Measurements from ENCODE around the gene ERMAP. TPM values are rescaled to one million over a fixed set of nuclear protein-coding genes. Genes with fewer than 3 reads are reported as not detected.

ERMAP gene
- total and polyA plus RNA-seq, 2 experiments from 2014 or later = 1.2 to 2.2 TPM

DNA sequence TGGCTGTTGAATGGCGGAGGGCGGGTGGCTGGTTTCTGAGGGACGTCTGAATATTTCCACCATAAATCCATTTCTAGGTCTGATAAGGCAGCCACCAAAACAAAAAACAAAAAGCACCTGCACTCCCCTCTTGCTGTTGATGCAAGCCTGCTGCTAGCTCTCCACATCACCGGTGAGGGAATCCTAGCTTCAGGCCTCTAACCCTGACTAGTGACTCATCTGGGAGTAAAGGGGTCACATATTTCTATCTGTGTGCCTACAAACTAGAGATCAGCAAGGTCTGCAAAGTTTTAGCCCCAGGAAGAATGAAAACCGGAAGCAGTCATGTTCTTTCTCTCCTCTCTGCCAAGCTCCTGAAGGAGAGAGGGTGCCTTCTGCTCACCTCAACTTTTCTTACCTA lies 10.3 kb upstream of the ERMAP start:
- Histone ChIP-seq H3K4me3 (no peak overlapping the region), H3K4me2 (no peak overlapping the region), H3K27me3 (ENCODE audit: insufficient read depth) (no peaks in the 10 kb centered on the region), H3K36me3 (ENCODE audit: insufficient read depth) (0 out of 2 replicates have a peak, but pooled peaks cover 11% of the 10 kb centered on the region), H3K4me1 (ENCODE audit: insufficient read depth) (no peaks in the 10 kb centered on the region), H3F3A (replicated peaks; ENCODE audit: low read depth) (no peaks in the 10 kb centered on the region), H2AFZ (no peak overlapping the region), H3K27ac (ENCODE audit: low read depth) (no peak overlapping the region), H4K20me1 (replicated peaks; ENCODE audit: insufficient read depth) (no peaks in the 10 kb centered on the region), H3K79me2 (replicated peaks; ENCODE audit: insufficient read depth) (no peaks in the 10 kb centered on the region), H3K9me2 (ENCODE audit: insufficient read depth) (no peaks in the 10 kb centered on the region)
- TF ChIP-seq, protein P1, sequence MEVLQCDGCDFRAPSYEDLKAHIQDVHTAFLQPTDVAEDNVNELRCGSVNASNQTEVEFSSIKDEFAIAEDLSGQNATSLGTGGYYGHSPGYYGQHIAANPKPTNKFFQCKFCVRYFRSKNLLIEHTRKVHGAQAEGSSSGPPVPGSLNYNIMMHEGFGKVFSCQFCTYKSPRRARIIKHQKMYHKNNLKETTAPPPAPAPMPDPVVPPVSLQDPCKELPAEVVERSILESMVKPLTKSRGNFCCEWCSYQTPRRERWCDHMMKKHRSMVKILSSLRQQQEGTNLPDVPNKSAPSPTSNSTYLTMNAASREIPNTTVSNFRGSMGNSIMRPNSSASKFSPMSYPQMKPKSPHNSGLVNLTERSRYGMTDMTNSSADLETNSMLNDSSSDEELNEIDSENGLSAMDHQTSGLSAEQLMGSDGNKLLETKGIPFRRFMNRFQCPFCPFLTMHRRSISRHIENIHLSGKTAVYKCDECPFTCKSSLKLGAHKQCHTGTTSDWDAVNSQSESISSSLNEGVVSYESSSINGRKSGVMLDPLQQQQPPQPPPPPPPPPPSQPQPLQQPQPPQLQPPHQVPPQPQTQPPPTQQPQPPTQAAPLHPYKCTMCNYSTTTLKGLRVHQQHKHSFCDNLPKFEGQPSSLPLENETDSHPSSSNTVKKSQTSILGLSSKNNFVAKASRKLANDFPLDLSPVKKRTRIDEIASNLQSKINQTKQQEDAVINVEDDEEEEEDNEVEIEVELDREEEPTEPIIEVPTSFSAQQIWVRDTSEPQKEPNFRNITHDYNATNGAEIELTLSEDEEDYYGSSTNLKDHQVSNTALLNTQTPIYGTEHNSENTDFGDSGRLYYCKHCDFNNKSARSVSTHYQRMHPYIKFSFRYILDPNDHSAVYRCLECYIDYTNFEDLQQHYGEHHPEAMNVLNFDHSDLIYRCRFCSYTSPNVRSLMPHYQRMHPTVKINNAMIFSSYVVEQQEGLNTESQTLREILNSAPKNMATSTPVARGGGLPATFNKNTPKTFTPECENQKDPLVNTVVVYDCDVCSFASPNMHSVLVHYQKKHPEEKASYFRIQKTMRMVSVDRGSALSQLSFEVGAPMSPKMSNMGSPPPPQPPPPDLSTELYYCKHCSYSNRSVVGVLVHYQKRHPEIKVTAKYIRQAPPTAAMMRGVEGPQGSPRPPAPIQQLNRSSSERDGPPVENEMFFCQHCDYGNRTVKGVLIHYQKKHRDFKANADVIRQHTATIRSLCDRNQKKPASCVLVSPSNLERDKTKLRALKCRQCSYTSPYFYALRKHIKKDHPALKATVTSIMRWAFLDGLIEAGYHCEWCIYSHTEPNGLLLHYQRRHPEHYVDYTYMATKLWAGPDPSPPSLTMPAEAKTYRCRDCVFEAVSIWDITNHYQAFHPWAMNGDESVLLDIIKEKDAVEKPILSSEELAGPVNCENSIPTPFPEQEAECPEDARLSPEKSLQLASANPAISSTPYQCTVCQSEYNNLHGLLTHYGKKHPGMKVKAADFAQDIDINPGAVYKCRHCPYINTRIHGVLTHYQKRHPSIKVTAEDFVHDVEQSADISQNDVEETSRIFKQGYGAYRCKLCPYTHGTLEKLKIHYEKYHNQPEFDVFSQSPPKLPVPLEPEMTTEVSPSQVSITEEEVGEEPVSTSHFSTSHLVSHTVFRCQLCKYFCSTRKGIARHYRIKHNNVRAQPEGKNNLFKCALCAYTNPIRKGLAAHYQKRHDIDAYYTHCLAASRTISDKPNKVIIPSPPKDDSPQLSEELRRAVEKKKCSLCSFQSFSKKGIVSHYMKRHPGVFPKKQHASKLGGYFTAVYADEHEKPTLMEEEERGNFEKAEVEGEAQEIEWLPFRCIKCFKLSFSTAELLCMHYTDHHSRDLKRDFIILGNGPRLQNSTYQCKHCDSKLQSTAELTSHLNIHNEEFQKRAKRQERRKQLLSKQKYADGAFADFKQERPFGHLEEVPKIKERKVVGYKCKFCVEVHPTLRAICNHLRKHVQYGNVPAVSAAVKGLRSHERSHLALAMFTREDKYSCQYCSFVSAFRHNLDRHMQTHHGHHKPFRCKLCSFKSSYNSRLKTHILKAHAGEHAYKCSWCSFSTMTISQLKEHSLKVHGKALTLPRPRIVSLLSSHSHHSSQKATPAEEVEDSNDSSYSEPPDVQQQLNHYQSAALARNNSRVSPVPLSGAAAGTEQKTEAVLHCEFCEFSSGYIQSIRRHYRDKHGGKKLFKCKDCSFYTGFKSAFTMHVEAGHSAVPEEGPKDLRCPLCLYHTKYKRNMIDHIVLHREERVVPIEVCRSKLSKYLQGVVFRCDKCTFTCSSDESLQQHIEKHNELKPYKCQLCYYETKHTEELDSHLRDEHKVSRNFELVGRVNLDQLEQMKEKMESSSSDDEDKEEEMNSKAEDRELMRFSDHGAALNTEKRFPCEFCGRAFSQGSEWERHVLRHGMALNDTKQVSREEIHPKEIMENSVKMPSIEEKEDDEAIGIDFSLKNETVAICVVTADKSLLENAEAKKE (CRISPR knock-in tag; IDR thresholded peaks at IDR 0.05) = no peak
- TF ChIP-seq, protein P2, sequence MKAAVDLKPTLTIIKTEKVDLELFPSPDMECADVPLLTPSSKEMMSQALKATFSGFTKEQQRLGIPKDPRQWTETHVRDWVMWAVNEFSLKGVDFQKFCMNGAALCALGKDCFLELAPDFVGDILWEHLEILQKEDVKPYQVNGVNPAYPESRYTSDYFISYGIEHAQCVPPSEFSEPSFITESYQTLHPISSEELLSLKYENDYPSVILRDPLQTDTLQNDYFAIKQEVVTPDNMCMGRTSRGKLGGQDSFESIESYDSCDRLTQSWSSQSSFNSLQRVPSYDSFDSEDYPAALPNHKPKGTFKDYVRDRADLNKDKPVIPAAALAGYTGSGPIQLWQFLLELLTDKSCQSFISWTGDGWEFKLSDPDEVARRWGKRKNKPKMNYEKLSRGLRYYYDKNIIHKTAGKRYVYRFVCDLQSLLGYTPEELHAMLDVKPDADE (IDR thresholded peaks at IDR 0.05) = no peak
- TF ChIP-seq CREB1 (CRISPR knock-in tag; IDR thresholded peaks at IDR 0.05; ENCODE audit: low read depth) (no peak), NANOG (IDR thresholded peaks at IDR 0.05; ENCODE audit: borderline replicate concordance) (no peak), JUNB (IDR thresholded peaks at IDR 0.05; ENCODE audit: unreplicated experiment) (no peak), STAT1 (IDR thresholded peaks at IDR 0.05; ENCODE audit: unreplicated experiment) (no peak), POLR2AphosphoS5 (IDR thresholded peaks at IDR 0.05; ENCODE audit: low read depth) (no peak), ZNF114 (CRISPR knock-in tag; IDR thresholded peaks at IDR 0.05) (no peak), ZNF331 (CRISPR knock-in tag; IDR thresholded peaks at IDR 0.05; ENCODE audit: low read depth) (no peak), EZH2phosphoT487 (IDR thresholded peaks at IDR 0.05; ENCODE audit: unreplicated experiment) (no peak), EZH2 (IDR thresholded peaks at IDR 0.05; ENCODE audit: low read depth, unreplicated experiment) (no peak)
- TF ChIP-seq, protein P3, sequence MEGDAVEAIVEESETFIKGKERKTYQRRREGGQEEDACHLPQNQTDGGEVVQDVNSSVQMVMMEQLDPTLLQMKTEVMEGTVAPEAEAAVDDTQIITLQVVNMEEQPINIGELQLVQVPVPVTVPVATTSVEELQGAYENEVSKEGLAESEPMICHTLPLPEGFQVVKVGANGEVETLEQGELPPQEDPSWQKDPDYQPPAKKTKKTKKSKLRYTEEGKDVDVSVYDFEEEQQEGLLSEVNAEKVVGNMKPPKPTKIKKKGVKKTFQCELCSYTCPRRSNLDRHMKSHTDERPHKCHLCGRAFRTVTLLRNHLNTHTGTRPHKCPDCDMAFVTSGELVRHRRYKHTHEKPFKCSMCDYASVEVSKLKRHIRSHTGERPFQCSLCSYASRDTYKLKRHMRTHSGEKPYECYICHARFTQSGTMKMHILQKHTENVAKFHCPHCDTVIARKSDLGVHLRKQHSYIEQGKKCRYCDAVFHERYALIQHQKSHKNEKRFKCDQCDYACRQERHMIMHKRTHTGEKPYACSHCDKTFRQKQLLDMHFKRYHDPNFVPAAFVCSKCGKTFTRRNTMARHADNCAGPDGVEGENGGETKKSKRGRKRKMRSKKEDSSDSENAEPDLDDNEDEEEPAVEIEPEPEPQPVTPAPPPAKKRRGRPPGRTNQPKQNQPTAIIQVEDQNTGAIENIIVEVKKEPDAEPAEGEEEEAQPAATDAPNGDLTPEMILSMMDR (conservative IDR thresholded peaks at IDR 0.05; ENCODE audit: low read depth in 2 of 2) = no peak
- TF ChIP-seq, protein P4, sequence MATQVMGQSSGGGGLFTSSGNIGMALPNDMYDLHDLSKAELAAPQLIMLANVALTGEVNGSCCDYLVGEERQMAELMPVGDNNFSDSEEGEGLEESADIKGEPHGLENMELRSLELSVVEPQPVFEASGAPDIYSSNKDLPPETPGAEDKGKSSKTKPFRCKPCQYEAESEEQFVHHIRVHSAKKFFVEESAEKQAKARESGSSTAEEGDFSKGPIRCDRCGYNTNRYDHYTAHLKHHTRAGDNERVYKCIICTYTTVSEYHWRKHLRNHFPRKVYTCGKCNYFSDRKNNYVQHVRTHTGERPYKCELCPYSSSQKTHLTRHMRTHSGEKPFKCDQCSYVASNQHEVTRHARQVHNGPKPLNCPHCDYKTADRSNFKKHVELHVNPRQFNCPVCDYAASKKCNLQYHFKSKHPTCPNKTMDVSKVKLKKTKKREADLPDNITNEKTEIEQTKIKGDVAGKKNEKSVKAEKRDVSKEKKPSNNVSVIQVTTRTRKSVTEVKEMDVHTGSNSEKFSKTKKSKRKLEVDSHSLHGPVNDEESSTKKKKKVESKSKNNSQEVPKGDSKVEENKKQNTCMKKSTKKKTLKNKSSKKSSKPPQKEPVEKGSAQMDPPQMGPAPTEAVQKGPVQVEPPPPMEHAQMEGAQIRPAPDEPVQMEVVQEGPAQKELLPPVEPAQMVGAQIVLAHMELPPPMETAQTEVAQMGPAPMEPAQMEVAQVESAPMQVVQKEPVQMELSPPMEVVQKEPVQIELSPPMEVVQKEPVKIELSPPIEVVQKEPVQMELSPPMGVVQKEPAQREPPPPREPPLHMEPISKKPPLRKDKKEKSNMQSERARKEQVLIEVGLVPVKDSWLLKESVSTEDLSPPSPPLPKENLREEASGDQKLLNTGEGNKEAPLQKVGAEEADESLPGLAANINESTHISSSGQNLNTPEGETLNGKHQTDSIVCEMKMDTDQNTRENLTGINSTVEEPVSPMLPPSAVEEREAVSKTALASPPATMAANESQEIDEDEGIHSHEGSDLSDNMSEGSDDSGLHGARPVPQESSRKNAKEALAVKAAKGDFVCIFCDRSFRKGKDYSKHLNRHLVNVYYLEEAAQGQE (IDR thresholded peaks at IDR 0.05; ENCODE audit: unreplicated experiment) = no peak
- peaks cover 21% of the 10 kb centered on the region; the same call in 2 of the 3 replicates for H3K9me3 Mint-ChIP-seq
- no peak for DNase-seq (ENCODE audit: low spot score)
- H3K4me3 Mint-ChIP-seq = no peak overlapping the region
- H3K36me3 Mint-ChIP-seq (ENCODE audit: low read depth) = peaks cover 27% of the 10 kb centered on the region
- no peak overlapping the region for H3K27ac Mint-ChIP-seq
- ATAC-seq = no peak
- H3K4me1 Mint-ChIP-seq = no peaks in the 10 kb centered on the region
- H3K27me3 Mint-ChIP-seq (ENCODE audit: insufficient read depth, low read depth, poor library complexity) = peaks cover 2% of the 10 kb centered on the region

Measured in GM23338 (cell line).